COR-L47 (cell line): ENCODE results near the gene EIF1AY.
A peak's percentile ranks its signal among the peaks of the same experiment; 100 is the strongest.
"Not testable (repeated sequence)": the region's sequence is repeated elsewhere in the genome, so short reads cannot be mapped to it uniquely, and the experiment has no call there.

Experiments
- DNase-seq: peaks from one replicate; lab custom pipeline; 2025; lab: John Stamatoyannopoulos, UW

EIF1AY gene, protein sequence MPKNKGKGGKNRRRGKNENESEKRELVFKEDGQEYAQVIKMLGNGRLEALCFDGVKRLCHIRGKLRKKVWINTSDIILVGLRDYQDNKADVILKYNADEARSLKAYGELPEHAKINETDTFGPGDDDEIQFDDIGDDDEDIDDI

DNA sequence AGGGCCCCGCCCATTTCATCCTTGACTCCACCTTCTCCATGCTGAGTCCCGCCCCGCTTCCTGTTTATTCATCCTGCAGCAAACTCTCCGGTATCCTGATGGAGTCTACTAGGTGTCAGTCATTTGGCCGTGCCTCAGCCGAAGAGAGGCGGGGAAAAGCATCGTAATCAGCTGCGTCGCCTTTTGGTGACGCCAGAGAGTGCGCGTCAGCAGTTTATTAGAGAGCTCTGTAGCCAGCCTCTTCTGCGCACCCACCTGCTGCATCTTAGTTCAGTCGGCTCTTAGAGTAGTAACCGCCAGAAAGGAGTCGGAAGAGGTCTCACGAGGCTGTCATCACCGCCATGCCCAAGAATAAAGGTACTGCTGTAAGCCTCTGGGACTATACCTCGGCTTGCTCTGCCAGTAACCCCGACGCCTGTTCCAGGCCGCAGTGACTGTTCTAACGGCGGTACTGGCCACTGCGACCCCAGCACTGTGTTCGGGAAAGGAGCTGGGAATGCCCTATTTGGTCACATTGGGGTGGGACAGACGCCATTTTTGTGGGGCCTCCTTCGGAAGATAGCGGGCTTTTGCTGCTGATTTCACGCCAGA is at the start of gene EIF1AY:
TSS of gene EIF1AY (plus strand) at position 246 of the 591 bp plus-strand sequence. CDS start at position 342, 96 bp downstream.
- DNase-seq: peak; percentile 80

DNA sequence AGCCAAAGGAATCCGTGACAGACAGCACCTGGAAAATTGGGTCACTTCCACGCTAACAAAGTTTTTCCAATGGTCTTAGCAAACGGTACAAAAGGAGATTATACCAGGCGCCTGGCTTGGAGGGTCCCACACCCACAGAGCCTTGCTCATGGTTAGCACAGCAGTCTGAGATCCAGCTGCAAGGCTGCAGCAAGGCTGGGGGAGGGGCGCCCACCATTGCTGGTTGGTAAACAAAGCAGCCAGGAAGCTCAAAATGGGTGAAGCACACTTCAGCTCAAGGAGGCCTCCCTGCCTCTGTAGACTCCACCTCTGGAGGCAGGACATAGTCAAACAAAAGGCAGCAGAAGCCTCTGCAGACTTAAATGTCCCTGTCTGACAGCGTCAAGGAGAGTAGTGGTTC is 47.1 kb upstream of the EIF1AY start:
- no peak for DNase-seq

DNA sequence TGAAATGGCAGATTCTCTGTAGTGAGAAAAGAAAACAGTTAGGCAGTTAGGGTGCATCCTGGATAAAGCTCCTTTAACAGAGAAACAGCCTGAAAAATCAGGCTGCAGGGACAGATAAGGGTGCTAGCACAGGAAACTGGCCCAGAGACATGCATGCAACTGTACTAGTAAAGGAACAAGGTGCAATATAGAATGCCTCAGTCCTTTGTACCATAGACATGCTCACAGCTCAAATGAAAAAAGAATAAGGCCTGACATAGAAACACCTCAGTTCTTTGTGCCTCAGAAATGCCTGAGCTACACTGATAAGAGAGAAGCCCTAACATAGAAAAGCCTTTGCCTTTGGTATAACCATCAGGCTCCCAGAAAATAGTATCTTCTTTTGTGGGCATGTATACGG is 37.4 kb upstream of the EIF1AY start:
- no peak for DNase-seq

DNA sequence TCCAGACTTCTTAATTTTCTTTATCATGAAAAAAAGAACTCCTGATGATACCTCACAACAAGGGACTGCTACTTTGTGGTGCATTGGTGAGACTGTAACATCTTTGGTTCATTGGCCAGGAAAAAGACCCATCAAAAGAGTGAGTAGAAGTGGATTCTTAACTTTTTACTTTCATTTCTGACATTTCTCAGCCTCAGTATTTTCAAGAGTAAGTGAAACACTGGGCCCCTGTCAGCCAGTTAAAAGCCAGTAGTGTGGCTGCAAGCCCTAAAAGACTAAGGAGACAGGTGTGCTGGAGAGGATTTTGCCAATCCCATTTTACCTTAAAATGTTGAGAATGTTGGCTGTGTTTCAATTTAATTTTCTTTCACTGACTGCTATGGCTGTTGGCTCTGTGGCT is 36.6 kb upstream of the EIF1AY start:
- DNase-seq: no peak

DNA sequence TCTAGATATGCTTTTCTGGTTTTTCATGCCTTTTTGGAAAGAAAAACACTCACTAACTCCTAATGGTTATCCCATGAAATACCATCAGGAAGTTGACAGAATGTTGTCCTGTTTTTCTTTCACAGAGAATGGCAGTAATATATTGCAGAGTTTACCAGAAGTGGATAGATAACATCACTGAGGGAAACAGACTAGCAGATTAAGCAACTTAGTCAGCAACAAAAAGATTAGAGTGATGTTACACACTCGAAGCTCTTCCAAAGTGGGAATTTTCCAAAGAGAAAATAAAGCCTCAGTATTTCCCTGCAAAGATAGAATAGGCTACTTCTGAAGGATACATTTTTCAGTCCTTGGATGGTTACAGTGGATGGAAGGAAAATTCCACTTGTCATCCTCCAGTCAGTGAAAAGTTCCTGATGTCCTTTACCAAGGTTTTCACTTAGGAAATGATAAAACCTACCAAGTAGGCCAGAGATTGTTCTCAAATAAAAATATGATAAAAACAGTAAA is 31.1 kb upstream of the EIF1AY start:
- no peak for DNase-seq

DNA sequence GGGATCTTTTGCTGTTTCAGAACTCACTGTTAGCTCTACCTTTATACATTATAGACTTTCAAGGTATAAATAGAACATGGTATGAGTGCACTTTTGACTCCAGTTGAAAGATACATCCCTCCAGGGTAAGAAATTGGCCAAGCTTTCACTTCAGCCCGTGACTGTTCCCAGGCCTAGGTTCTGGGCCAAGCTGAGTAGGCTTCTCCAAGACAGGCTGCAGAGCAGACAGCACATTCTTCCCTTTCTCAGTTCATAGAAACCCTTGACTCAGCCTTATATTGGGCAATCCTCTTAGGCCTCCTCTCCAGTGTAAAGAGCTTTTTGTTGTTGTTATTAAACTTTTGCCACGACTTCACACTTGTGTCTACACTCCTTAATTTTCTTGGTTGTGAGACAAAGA is 29.5 kb upstream of the EIF1AY start:
- DNase-seq: no peak

DNA sequence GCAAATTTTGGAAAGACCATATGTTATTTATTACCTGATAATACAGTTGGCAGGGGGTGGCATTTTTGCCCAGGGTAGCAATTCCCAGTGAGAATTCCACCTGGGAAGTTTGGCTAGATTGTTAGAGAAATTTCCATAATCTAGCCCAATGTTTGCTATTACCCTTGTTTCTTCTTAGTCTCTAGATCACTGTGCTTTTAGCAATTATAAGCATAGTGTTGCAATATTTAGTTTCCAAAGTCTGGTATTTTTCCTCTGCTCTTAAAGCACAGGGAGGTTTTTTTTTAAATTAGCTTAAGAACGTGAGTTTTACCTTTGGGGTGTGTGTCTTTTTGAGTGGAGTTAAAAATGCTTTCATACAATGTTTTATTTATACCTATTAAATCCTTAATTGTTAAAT is 26.3 kb upstream of the EIF1AY start:
- DNase-seq: no peak

DNA sequence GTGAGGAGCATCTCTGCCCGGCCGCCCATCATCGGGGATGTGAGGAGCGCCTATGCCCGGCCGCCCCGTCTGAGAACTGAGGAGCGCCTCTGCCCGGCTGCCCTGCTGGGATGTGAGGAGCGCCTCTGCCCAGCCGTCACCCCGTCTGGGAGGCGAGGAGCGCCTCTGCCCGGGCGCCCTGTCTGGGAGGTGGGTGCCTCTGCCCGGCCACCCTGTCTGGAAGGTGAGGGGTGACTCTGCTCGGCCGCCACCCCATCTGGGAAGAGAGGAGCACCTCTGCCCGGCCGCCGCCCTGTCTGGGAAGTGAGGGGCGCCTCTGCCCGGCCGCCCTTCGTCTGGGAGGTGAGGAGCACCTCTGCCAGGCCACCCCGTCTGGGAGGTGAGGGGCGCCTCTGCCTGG is 23.7 kb upstream of the EIF1AY start:
- no peak for DNase-seq

DNA sequence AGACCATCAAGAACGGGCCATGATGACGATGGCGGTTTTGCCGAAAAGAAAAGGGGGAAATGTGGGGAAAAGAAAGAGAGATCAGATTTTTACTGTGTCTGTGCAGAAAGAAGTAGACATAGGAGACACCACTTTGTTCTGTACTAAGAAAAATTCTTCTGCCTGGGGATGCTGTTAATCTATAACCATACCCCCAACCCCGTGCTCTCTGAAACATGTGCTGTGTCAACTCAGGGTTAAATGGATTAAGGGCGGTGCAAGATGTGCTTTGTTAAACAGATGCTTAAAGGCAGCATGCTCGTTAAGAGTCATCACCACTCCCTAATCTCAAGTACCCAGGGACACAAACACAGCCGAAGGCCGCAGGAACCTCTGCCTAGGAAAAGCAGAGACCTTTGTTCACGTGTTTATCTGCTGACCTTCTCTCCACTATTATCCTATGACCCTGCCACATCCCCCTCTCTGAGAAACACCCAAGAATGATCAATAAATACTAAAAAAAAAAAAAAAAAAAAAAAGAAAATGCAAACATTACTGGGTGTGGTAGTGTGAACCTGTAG is 22.7 kb upstream of the EIF1AY start:
- DNase-seq: not testable (repeated sequence)

DNA sequence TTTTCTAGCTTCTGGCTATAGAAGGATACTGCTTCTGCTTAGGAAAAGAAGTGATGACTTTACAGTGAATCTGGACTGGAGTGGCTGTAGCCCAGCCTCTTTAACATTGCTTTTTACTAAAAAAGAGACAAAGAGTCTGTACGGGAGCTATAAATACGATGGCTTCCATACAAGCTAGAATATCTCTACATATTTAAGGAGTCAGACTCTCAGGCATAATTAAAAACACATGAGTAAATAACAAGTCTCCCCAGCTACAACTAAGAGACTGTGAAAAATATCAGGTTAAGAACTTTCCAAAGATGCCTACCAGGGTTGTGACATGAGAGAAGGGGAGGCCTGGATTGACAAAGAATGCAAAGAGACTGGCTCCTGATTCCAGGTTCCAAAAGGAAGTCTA is 19.8 kb upstream of the EIF1AY start:
- no peak for DNase-seq

DNA sequence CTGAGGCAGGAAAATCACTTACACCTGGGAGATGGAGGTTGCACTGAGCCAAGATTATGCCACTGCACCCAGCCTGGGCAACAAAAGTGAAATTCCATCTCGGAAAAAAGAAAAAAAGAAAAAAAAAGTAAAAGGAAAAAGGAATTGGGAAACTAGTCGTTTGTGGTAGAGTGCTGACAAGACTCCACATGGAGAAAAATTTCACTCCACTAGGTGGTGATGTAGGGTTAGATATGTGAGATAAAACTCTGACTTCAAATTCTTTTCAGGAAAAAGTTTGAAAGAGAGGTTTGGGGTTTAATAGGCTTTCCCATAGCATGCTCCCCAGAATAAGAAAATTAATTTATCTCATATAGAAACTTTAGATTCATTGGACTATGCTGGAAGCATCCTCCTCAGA is 16.9 kb upstream of the EIF1AY start:
- no peak for DNase-seq

DNA sequence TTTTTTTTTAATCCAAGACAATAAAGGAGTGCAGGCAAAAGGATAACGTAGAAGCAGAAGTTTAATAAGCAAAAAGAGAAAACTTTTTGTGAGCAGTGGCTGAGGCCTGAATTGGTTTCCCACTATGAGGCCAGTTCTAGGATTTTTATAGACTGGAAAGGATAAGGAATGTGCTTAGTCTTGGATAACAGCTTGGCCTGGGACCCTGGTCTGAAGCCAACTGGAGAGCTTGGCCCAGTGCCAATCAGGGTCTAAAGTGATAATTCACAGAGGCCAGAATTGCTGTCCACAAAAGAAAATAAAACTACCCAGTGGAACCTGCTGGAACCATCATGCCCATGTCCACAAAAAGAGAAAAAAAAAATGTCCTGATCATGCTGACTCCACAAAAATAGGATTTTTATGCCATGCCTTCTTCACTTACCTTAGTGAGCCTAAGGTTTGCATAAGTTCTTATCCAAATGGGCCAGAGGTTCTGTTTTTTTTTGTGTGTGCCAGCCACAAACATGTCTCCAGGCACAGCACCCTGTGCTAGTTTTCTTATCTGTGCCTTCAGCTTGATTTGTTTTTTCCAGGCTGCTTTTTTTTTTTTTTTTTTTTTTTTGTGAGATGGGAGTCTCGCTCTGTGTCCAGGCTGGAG is 15.6 kb upstream of the EIF1AY start:
- no peak for DNase-seq

DNA sequence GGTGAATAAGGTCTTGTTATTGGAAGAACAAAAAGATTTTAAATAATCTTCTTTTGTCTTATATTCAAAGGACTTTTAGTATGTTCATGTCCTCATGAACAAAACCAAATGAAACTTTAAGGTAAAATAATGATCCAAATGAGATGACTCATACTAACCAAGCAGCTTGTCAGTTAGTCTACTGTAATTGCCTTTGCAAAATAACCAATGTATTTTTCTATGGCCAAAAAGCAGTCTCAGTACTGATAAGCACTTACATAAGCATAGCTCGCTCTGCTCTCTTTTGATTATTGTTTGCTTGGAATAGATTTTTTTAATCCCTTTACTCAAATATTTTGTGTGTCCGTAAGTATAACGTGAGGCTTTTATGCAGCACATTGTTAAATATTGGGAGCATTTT is 4.3 kb upstream of the EIF1AY start:
- DNase-seq: no peak

DNA sequence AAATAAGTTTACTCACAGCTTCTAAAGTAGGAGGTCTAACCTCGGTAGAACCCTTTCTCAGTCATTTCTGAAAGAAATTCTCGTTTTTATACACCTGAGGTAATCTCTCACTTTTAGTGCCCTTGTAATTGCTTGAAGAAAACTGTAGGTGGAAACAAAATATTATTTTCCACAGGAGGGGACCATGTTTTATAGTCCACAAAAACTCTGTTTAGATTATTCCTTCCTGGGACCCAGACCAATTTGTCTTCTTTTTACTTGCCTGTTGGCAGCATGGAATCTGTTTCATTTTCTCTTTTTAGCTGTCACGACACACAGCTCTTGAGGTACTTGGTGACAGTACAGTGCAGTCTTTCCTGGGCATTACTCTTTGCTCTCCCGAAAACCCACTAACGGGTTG is 930 bp downstream of the EIF1AY start:
- DNase-seq: no peak

DNA sequence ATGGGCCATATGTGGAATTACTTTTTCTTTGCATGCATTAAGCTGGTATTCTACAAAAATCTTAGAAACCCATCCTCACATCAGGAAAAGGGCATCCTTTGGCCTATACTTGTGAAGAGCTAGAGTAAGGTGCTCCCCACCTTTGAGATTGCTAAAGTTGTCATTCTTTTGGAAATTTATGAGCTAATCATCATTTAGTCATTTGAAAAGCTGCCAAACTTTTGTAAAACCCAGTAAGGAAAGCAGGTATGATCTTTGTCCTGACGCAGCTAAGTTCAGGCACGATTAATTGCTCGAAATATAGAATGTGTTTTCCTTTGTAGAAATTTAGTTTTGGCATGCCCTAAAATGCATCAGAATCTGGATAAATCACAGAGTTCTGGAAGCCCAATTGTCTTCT is 2.6 kb downstream of the EIF1AY start:
- no peak for DNase-seq

DNA sequence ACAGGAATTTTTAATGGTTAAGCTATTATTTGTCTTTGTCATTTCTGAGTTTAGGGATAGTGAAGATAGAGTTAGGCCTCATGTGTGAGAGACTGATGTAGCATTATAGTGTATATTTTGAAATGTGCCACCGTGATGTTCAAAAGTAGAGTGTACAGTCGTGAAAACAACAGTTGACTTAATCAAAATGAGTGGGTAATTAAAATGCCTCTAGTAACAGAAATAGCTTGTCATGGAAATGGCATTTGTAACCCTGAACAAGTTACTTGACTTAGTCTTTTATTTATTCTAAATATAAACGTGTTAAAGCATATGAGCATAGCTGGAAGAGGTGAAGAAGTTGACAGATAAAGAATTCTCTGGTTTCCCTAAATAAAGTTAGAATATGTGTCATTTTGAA is 6.1 kb downstream of the EIF1AY start:
- DNase-seq: no peak

DNA sequence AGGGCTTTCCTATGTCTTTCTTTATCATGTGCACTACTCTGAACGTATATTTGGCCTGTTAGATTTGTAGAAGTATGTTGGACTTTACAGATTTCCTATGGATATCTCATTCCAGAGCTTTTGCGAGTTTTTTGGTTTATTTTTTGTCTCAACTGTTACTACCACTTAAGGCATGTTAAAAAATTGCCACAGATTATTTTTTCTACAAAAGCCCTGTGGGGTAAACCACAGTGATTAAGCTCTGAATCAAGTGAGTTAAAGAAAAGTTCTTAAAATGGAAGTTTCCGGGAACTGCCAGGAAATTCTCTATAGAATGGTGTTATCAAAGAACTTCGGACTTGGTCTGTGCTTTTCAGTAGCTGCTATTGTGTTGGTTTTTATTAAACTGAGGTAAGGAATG is 10.6 kb downstream of the EIF1AY start:
- no peak for DNase-seq
